Liver (tissue), 9 donors: ENCODE data around the gene ARF4. TPM values are rescaled to one million over a fixed set of nuclear protein-coding genes. Genes with fewer than 3 reads are reported as not detected.
"Not testable (repeated sequence)": the region's sequence is repeated elsewhere in the genome, so short reads cannot be mapped to it uniquely, and the experiment has no call there.

Experiments
- DNase-seq: peaks from one replicate; pipeline ENCODE4 v3.0.0-alpha.2; 2017; ENCODE audit warnings: low spot score
- H3K27ac ChIP-seq, 2 donors: one replicate each; pipeline ENCODE4 v1.7.0; 2013; ENCODE audit warnings: inconsistent platforms in 2 of 2, low read length in 2 of 2, control low read depth in 1 of 2, low read depth in 1 of 2, mild to moderate bottlenecking in 1 of 2
- H3K27me3 ChIP-seq, 4 donors: one replicate each; pipeline versions ENCODE4 v1.6.1 to v1.7.0; 2013; ENCODE audit warnings: low read length in 3 of 4, inconsistent platforms in 1 of 4, mild to moderate bottlenecking in 1 of 4, moderate library complexity in 1 of 4; ENCODE audit not compliant: control insufficient read depth in 4 of 4, insufficient read depth in 4 of 4
- H3K36me3 ChIP-seq, 4 donors: one replicate each; pipeline versions ENCODE4 v1.6.1 to v1.7.0; 2013; ENCODE audit warnings: low read length in 3 of 4, mild to moderate bottlenecking in 3 of 4, low read depth in 1 of 4, moderate library complexity in 1 of 4; ENCODE audit not compliant: control insufficient read depth in 4 of 4, insufficient read depth in 3 of 4
- H3K4me1 ChIP-seq, 4 donors: one replicate each; pipeline versions ENCODE4 v1.6.1 to v1.7.0; 2013; ENCODE audit warnings: low read length in 3 of 4, mild to moderate bottlenecking in 3 of 4, moderate library complexity in 1 of 4; ENCODE audit not compliant: control insufficient read depth in 4 of 4, insufficient read depth in 4 of 4
- H3K4me3 ChIP-seq, 3 donors: one replicate each; pipeline versions ENCODE4 v1.6.1 to v1.7.0; 2013; ENCODE audit warnings: low read length in 3 of 3, control low read depth in 1 of 3, low read depth in 1 of 3, mild to moderate bottlenecking in 1 of 3
- H3K9ac ChIP-seq, 2 donors: one replicate each; pipeline ENCODE4 v1.7.0; 2013; ENCODE audit warnings: low read length in 2 of 2, mild to moderate bottlenecking in 2 of 2, moderate library complexity in 2 of 2, control low read depth in 1 of 2, low read depth in 1 of 2
- H3K9me3 ChIP-seq, 4 donors: one replicate each; pipeline versions ENCODE4 v1.6.1 to v1.7.0; 2013; ENCODE audit warnings: low read length in 3 of 4; ENCODE audit not compliant: control insufficient read depth in 4 of 4
- ATF3 ChIP-seq: IDR thresholded peaks from 2 replicates; pipeline ENCODE4 v1.6.1; 2016; ENCODE audit warnings: antibody characterized with exemption
- CTCF ChIP-seq: fragments of 150-350 bp; IDR thresholded peaks from 2 replicates; pipeline ENCODE4 v1.5.1; 2017; ENCODE audit warnings: improper control_type of control experiment, low read depth, low read length; ENCODE audit not compliant: missing input control
- FOXA1 ChIP-seq: IDR thresholded peaks from 2 replicates; pipeline ENCODE4 v1.6.1; 2016; ENCODE audit warnings: antibody characterized with exemption
- HNF4A ChIP-seq, 2 donors: conservative IDR thresholded peaks; 2 replicates each; pipeline ENCODE4 v1.6.1; 2016; ENCODE audit warnings: antibody characterized with exemption in 2 of 2, mild to moderate bottlenecking in 2 of 2
- JUND ChIP-seq, 2 donors: IDR thresholded peaks; 2 replicates each; pipeline ENCODE4 v1.6.1; 2016; ENCODE audit warnings: antibody characterized with exemption in 2 of 2
- MAX ChIP-seq: IDR thresholded peaks from 2 replicates; pipeline ENCODE4 v1.6.1; 2016; ENCODE audit warnings: antibody characterized with exemption
- RAD21 ChIP-seq, 2 donors: IDR thresholded peaks; 2 replicates each; pipeline ENCODE4 v1.6.1; 2016; ENCODE audit warnings: antibody characterized with exemption in 2 of 2, mild to moderate bottlenecking in 2 of 2
- REST ChIP-seq: IDR thresholded peaks from 2 replicates; pipeline ENCODE4 v1.6.1; 2016; ENCODE audit warnings: antibody characterized with exemption, mild to moderate bottlenecking
- TAF1 ChIP-seq: conservative IDR thresholded peaks from 2 replicates; pipeline ENCODE4 v1.6.1; 2016; ENCODE audit warnings: antibody characterized with exemption, mild to moderate bottlenecking
- WGBS: extraction: QIAGEN DNeasy Blood & Tissue Kit; methylation state at CpG from one replicate; pipeline ENCODE4 v1.1.7; 2013; 5-methylcytosine and 5-hydroxymethylcytosine counted together
- polyA plus RNA-seq, 2 donors: library from polyadenylated mRNA; stranded (reverse) in 1 of 2; unstranded in 1 of 2; fragments of 200-250 nt in 1 of 2; fragments of >200 nt in 1 of 2; fragmentation: Nextera tagmentation in 1 of 2; extraction: Ambion mirVana in 1 of 2; gene quantifications; one replicate each; pipeline versions ENCODE4 v1.2.1 to v1.2.3, GENCODE V29; 2013 to 2015
- total RNA-seq, 2 donors: library from RNA; depleted of rRNA; stranded (reverse); fragments of >200 nt; gene quantifications; one replicate each; pipeline ENCODE4 v1.2.3, GENCODE V29; 2014
- donor health status: healthy.
- donor health status: healthy.
- donor health status: healthy.
- donor health status: healthy.
- donor health status: healthy.

Gene ARF4
- total and polyA plus RNA-seq, 4 donors, result 90.0 to 143 (median 106) TPM

GRCh38 chr3:57646723-57647122, 49.6 kb upstream of the ARF4 start:
- H3K36me3 ChIP-seq, result peaks cover 4 to 20% (median 11%) of the 10 kb centered on the region in 4 donors
- H3K27ac ChIP-seq, result no peak overlapping the region
- H3K27me3 ChIP-seq, result no peaks in the 10 kb centered on the region
- H3K4me1 ChIP-seq, result no peaks in the 10 kb centered on the region
- WGBS, result 92% methylated on average over 2 of the region's 2 CpGs
- no peaks in the 10 kb centered on the region for H3K9me3 ChIP-seq
- H3K4me3 ChIP-seq, result no peak overlapping the region
- TF ChIP-seq REST, result no peak
- TF ChIP-seq RAD21 (IDR thresholded peaks at IDR 0.05), result peak; percentile 62 to 65
- no peak for TF ChIP-seq HNF4A (conservative IDR thresholded peaks at IDR 0.05)
- TF ChIP-seq CTCF, result peak; percentile 8
- no peak for DNase-seq
- no peak overlapping the region for H3K9ac ChIP-seq

- WGBS, result 94% methylated on average over 4 of the region's 4 CpGs
- peaks cover 6 to 27% (median 12%) of the 10 kb centered on the region in 4 donors for H3K36me3 ChIP-seq
Measured at GRCh38 chr3:57644740-57645139, 47.6 kb upstream of the ARF4 start.

GRCh38 chr3:57637391-57637790, 40.2 kb upstream of the ARF4 start:
- no peak for TF ChIP-seq HNF4A (conservative IDR thresholded peaks at IDR 0.05)
- no peak for TF ChIP-seq CTCF
- Histone ChIP-seq H3K36me3 (peaks cover 5 to 28% (median 17%) of the 10 kb centered on the region in 4 donors), H3K9me3 (no peaks in the 10 kb centered on the region), H3K27me3 (no peaks in the 10 kb centered on the region), H3K9ac (no peak overlapping the region), H3K4me3 (no peak overlapping the region), H3K27ac (no peak overlapping the region), H3K4me1 (no peaks in the 10 kb centered on the region)
- DNase-seq, result no peak

More at GRCh38 chr3:57644740-57645139, 47.6 kb upstream of the ARF4 start:
- DNase-seq, result no peak
- Histone ChIP-seq H3K9ac (no peak overlapping the region), H3K27ac (no peak overlapping the region), H3K27me3 (no peaks in the 10 kb centered on the region), H3K4me1 (no peaks in the 10 kb centered on the region), H3K9me3 (no peaks in the 10 kb centered on the region), H3K4me3 (no peak overlapping the region)
- TF ChIP-seq JUND (IDR thresholded peaks at IDR 0.05) (no peak), TAF1 (no peak), FOXA1 (no peak), ATF3 (no peak), MAX (no peak)

- WGBS, result 97% methylated on average over 3 of the region's 3 CpGs
- not testable (repeated sequence) for H3K27me3 ChIP-seq, H3K4me3 ChIP-seq, H3K4me1 ChIP-seq, DNase-seq, H3K9ac ChIP-seq, H3K27ac ChIP-seq, H3K9me3 ChIP-seq
- peaks cover 1 to 22% (median 18%) of the 10 kb centered on the region in 4 donors for H3K36me3 ChIP-seq
Measured at GRCh38 chr3:57634259-57634658, 37.1 kb upstream of the ARF4 start.
